Stimulated activated CD8-positive, alpha-beta memory T cell treated with anti-CD3 and anti-CD28 coated beads, Interleukin-2, amount 100 ng/mL, for 1 hour (primary cell): Measurements from ENCODE around the gene GTF2H1.
"Not testable (repeated sequence)": the region's sequence is repeated elsewhere in the genome, so short reads cannot be mapped to it uniquely, and the experiment has no call there.

ENCODE experiments used
- DNase-seq, 2 donors: peaks; one replicate each; pipeline ENCODE4 v3.0.0-alpha.2; 2020; ENCODE audit warnings: low read depth in 2 of 2

GTF2H1 gene

DNA sequence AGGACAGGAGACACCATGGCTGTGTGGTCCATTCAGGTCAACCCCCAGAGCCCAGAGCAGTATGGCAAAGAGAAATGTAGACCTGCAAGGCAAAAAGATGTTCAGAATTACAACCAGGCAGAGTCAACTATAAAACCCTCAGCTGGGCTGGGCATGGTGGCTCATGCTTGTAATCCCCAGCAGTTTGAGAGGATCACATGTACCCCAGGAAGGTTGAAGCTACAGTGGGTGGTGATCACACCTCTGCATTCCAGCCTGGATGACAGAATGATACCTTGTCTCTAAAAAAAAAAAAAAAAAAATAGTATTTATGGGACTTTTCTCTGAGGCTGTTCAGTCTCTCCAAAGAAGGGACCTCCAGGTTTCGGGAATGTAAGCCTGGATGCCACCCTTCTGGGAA, 53.6 kb downstream of the GTF2H1 start:
- no peak for DNase-seq

DNA sequence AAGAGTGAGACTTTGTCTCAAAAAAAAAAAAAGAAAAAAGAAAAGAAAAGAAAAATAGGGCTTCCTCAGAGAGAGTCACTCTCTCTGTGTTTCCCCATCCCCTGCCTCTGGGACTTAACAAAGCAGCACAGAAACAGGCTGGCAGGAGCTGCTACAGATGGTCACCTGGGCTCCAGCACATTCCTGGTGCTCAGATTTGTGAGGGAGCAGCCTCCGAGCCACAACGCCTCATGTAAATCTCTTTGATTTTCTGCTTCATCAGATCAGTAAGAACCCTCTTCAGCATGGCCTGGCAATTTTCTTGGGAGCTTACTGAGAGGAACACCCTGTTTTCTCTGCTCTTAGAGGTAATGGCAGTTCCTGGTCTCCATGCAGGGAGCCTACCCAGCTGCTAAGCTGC, 56.8 kb downstream of the GTF2H1 start:
- DNase-seq, result no peak

DNA sequence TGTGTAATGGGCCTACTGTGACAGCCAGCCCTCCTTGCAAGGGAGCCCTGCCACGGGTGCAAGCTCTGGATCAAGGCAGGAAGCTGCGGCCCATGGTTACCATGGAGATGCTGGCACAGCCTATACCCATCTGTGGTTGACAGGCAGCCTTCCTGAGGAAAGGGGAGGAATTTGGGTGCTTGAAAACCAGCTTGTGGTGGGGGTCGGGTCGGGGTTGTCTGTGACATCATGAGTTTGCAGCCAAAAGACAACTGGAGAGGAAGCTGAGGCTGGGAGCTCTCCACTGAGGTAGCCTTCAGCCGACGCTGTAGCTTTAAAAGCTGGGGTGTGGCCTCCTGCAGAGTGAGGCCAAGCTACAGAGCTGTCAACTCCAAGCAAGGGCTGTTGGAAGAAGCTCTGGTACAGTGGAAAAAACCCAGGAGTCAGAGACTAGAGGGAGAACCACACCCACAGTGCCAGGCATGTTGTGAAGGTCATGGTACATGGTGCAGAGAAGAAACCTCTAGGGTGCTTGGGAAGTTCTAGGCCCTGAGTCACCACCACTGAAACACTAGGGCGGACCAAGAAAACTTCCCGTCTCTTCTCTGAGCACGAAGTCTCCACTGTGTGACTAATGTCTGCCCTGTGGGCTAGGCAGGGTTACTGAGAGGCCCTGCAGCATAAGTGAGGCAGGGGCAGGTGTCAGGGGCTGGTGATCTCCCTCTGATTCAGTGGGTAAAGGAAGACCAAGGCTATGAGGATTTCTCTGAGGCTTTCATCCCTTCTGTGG, 61.2 kb downstream of the GTF2H1 start:
- peak in 1 of 2 donors; percentile 37 for DNase-seq

DNA sequence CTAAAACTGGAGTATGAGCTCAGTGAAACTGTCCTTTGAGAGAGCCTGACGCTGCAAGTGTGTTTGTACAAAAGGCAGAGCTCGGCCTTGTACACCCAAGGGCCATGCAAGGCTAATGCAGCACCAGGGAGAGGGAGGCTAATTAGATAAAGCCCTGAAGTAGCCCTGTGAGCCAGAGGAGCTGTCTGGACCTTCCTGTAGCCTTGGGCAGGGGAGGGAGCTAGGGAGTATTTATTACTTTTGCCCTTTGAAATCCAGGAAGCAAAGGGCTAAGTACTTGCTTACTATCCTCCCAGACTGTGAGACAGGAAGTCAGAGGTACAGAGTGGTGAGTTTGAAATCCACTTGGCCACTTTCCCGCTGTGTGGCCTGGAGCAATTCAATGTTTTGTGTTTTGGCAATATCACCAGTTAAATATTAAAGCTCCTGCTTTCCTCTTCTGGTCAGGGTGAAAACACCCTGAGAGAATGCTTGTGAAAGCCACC, 61.8 kb downstream of the GTF2H1 start:
- no peak for DNase-seq

DNA sequence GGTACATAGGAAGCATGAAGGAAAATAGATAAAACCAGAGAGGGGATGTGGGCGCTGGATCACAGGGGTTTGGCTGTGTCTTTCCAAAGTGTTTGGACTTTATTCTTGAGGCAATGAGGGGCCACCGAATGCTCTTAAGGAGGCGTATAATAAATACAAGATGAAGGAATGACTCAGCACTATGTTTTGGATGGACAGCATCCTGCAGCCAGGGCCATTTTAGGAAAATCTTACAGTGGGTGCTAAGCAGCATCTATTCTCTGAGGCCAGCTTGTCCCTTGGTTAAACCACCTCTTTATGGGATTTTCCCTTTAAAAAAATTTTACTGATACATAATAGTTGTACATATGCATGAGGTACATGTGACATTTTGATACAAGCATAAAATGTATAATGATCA, 67.7 kb downstream of the GTF2H1 start:
- DNase-seq, result no peak

DNA sequence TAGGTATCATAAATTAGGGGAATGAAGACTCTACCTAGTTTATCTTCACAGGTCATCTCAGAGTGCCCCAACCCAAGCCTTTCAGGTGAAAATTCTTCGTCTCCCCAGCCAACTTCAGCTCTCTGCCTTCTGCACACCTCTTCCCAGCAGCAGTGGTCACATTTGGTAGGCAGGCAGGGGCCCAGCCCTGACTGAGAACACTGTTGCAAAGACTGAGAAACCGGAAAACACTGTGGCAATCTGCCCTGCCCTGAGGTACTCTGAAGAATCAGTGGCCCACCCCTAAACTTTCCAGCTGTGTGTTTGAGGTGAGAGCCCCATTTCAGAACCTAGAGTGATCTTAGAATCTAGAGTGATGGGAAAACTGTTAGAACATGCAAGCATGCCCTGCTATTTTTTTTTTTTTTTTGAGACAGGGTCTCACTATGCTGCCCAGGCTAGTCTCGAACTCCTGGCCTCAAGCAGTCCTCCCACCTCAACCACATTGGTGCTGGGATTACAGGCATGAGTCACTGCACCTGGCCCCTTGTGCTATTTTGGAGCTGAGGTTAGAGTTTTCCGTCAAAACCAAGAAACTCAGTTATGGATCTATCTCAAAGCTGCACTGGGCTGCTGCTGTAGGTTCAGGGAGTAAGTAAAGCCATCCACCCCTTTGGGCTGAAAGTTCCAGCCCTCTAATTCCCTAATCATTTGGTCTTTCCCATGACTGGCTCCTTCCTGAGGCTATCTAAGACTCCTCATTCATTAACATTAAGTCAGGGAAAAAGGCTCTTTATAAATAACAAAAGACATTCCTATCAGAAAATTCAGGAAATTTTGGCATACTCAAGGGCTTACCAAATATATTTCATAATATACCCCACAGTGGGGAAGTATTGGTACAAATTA, 70.3 kb downstream of the GTF2H1 start:
- DNase-seq, result no peak

DNA sequence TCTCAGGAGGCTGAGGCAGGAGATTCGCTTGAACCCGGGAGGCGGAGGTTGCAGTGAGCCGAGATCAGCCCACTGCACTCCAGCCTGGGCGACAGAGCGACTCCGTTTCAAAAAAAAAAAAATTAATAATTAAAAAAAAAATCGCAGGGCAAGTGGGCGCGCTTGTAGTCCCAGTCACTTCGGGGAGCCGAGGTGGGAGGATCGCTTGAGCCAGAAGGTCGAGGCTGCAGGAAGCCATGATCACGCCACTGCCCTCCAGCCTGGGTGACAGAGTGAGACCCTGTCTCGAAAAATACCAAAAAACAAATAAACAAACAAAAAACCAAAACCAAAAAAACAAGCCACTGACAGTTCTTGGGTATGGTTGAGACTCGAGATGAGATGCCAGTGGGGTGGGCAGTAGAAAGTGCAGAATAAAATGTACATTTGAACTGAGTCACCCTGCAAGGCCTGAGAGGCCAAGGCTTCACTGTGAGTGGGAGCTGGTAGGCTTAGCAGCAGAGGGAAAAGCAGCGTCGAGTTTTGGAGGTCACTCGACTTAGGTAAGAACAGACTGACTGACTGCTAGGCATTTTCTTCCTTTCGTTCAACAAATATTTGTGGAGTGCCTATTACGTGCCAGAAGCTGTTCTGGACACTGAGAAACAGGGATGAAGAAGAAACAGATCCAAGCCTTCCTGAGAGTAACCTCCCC, 71.4 kb downstream of the GTF2H1 start:
- no peak for DNase-seq

DNA sequence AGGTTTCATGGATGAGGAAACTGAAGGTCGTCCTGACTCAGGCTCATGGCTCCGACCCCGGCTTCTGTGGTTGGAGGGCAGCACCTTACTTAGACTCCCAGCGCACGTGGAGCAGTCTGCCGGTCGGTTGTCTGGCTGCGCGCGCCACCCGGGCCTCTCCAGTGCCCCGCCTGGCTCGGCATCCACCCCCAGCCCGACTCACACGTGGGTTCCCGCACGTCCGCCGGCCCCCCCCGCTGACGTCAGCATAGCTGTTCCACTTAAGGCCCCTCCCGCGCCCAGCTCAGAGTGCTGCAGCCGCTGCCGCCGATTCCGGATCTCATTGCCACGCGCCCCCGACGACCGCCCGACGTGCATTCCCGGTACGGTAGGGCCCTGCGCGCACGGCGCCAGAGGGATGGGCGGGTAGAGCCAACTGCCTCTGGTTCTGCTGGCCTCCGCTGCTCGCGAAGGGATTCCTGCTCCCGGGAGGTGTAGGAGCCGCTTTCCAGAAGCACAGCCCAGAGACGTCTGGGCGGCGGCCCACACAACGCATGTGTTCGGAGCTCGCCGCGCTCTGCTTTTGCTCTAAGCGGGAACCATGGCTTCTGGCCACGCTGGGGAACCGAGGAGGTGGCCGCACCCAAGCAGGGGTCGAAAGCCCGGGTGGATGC, 72.0 kb downstream of the GTF2H1 start, which contains the start of gene LDHA:
Gene LDHA, plus strand, starts transcription at position 289 of the 653 bp plus-strand sequence. CDS start 2,280 bp downstream, outside the sequence.
- DNase-seq, result peak; percentile 99

DNA sequence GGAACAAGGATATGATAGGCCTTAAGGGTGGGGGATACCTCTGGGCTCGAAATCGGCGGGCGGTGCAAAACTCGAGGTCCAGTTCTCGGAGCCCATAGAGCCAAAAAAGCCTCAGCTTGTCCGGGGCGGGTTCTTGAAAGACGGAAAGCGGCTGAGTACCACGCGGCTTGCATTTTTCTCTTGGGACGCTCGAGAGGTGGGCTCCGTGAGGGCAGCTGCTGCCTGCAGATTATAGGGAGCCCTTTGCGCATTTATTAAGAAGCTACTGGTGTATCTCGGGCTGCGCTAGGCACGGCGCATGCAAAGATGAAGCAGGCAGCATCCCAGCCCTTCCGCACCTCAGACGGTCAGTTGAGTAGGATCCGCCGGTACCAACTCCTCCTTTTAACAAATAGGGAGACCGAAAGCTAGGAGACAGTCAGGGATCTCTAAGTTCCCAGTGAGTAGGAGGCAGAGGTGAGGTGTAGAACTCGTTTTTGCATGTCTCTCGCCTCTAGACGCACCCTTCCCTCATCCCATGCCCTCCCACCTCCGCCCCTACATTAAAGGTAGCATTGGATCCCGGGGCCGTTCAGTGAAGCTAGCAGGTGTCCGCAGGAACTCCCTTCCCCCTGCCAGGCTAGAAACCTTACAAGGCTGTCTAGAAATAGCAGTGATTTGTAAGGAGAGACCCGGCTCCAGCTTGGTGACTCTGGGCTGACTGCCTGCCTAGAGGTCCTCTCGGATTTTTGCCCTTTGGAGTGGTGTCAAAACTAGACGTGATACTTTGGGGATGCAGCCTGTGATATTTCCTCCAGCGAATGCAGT, 72.8 kb downstream of the GTF2H1 start:
- no peak for DNase-seq

DNA sequence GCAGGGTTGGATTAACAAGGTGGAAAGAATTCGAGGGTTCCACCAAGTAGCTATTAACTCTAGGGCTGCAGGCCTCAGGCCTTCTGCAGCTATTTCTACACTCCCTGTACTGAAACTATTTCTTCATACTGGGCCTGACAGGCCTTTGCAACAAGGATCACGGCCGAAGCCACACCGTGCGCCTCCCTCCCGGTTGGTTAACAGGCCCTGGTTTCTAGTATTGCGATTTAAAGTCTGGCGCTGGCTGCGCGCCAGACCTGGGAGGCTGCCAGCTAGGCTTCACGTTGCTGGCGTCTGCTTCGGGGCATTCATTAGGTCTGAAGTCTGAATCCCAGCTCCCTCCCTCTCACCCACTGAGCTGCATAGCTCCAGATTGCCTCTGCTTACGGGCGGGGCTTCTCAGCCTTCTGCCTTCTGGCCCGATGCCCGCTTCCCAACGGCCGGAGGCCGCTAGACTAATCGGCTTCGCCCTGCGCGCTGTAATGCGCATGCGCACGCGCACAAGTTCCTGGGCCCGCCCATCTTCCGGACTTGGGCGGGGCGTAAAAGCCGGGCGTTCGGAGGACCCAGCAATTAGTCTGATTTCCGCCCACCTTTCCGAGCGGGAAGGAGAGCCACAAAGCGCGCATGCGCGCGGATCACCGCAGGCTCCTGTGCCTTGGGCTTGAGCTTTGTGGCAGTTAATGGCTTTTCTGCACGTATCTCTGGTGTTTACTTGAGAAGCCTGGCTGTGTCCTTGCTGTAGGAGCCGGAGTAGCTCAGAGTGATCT, 73.6 kb downstream of the GTF2H1 start:
- peak; percentile 91 to 92 for DNase-seq

DNA sequence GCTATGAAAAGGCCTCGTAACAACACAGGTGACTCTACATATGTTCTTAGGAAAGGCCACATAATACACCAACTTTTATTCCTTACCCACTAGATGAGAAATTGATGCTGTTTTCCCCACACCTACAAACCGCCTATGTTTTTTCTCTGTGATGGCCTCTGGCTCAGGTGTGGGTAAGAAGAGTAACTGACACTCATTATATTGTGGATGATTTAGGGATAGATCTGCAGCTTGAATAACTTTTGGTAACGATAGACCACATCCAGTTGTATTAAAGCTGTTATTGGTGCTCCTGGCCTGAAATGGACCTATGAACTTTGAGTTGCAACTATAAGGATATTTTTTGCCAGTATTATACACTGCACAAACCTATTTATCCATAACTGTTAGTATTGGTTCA, 75.6 kb downstream of the GTF2H1 start:
- DNase-seq, result no peak

DNA sequence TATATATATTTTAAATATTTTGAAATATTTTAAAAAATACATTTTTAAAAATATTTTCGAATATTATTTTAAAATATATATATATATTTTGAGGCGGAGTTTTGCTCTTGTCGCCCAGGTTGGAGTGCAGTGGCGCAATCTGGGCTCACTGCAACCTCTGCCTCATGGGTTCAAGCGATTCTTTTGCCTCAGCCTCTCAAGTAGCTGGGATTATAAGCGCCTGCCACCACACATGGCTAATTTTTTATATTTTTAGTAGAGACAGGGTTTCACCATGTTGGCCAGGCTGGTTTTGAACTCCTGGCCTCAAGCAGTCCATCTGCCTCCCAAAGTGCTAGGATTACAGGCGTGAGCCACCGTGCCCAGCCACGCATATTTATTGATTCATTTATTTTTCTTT, 78.7 kb downstream of the GTF2H1 start:
- DNase-seq, result not testable (repeated sequence)

DNA sequence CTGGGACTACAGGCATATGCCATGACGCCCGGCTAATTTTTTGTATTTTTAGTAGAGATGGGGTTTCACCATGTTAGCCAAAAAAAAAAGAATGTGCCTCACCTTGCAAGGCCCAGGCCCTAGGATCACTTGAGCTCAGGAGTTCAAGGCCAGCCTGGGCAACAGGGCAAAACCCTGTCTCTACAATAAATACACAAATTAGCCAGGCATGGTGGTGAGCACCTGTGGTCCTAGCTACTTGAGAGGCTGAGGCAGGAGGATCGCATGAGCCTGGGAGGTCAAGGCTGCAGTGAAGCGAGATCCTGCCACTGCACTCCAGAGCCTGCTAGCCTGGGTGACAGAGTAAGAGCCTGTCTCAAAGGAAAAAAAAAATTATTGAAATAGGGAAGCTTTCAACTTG, 81.7 kb downstream of the GTF2H1 start:
- no peak for DNase-seq

DNA sequence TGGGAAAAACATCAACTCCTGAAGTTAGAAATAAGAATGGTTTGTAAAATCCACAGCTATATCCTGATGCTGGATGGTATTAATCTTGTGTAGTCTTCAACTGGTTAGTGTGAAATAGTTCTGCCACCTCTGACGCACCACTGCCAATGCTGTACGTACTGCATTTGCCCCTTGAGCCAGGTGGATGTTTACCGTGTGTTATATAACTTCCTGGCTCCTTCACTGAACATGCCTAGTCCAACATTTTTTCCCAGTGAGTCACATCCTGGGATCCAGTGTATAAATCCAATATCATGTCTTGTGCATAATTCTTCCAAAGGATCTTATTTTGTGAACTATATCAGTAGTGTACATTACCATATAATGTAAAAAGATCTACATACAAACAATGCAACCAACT, 85.0 kb downstream of the GTF2H1 start:
- not testable (repeated sequence) for DNase-seq

DNA sequence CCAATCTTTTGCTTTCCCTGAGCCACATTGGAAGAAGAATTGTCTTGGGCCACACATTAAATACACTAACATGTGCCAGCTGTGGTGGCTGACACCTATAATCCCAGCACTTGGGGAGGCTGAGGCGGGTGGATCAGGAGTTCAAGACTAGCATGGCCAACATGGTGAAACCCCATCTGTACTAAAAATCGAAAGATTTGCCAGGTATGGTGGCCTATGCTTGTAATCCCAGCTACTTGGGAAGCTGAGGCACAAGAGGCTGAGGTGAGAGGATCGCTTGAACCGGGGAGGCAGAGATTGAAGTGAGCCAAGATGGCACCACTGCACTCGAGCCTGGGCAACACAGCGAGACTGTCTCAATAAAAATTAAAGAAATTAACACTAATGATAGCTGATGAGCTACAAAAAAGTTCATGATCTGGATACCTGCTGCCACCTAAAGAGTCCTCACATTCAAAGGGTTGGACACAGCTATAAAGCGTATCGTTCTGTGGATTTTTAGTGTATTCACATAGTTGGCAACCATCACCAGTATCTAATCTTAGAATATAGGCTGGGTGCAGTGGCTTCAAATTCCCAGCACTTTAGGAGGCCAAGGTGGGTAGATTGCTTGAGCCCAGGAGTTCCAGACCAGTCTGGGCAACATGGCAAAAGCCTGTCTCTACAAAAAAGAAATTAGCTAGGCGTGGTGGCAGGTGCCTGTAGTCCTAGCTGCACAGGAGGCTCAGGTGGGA, 86.4 kb downstream of the GTF2H1 start:
- DNase-seq, result no peak

DNA sequence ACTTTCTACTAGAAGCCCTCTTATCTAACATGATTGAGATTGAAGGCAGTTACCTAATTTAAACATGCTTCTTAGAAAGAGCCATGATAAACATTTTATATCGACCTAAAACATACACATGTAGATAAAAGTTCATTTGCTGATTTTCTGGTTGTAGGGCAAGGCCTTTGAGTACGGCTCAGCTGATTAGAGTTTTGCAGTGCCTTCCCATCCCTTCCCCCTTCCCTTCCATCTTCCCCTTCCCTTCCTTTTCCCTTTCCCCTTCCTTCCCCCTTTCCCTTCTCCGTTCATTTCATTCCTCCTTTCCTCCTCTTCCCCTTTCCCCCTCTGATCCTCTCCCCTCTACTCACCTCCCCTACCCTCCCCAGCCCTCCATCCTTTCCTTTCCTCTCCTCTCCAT, 94.1 kb downstream of the GTF2H1 start:
- DNase-seq, result no peak
